ENCODE results near the gene FXYD5.
"Not testable (repeated sequence)": the region's sequence is repeated elsewhere in the genome, so short reads cannot be mapped to it uniquely, and the experiment has no call there.

- TF ChIP-seq CTCF (conservative IDR thresholded peaks at IDR 0.05; ENCODE audit: low read length); EZH2phosphoT487 (IDR thresholded peaks at IDR 0.05; ENCODE audit: borderline replicate concordance, low read depth, low read length): not testable (repeated sequence)
Measured at GRCh38 chr19:35153129-35153522, 1.4 kb upstream of the FXYD5 start.
